Bronchial epithelial cell (primary cell): Measurements from ENCODE around the gene BAG3. TPM values are rescaled to one million over a fixed set of nuclear protein-coding genes. Genes with fewer than 3 reads are reported as not detected.

Source experiments
- DNase-seq: peaks from one replicate; pipeline ENCODE4 v3.0.0-alpha.2; 2010; ENCODE audit warnings: low read depth
- FAIRE-seq: peaks from 2 replicates; lab custom pipeline; 2011; peaks lifted over from hg19 to GRCh38; lab: Jason Lieb, UNC
- H3K27me3 ChIP-seq: 2 replicates; pipeline ENCODE4 v1.5.1; 2011; ENCODE audit warnings: low read length; ENCODE audit not compliant: control insufficient read depth, insufficient read depth
- H3K36me3 ChIP-seq: 2 replicates; pipeline ENCODE4 v1.5.1; 2011; ENCODE audit warnings: low read length; ENCODE audit not compliant: control insufficient read depth, insufficient read depth
- H3K4me3 ChIP-seq: 2 replicates; pipeline ENCODE4 v1.5.1; 2011; ENCODE audit warnings: mild to moderate bottlenecking, low read depth, low read length, control low read depth
- CTCF ChIP-seq: IDR thresholded peaks from 2 replicates; pipeline ENCODE4 v1.5.1; 2011; ENCODE audit warnings: mild to moderate bottlenecking, moderate library complexity, low read length, control low read depth, inconsistent platforms; ENCODE audit not compliant: insufficient read depth, severe bottlenecking
- total RNA-seq: library from RNA; depleted of rRNA; stranded (reverse); fragments of >200 nt; gene quantifications from 2 replicates; pipeline ENCODE4 v1.2.1, GENCODE V29; 2014

BAG3 gene
- total RNA-seq, 1 donor from 2014 or later = 7.1 TPM

GRCh38 chr10:119634219-119634544, 17.0 kb upstream of the BAG3 start:
- H3K4me3 ChIP-seq = no peak overlapping the region
- DNase-seq (no peak), FAIRE-seq (no peak)
- H3K27me3 ChIP-seq = no peaks in the 10 kb centered on the region
- no peak for TF ChIP-seq CTCF
- no peaks in the 10 kb centered on the region for H3K36me3 ChIP-seq

- FAIRE-seq (no peak), DNase-seq (no peak)
- Histone ChIP-seq H3K27me3 (no peaks in the 10 kb centered on the region), H3K4me3 (no peak overlapping the region), H3K36me3 (no peaks in the 10 kb centered on the region)
- no peak for TF ChIP-seq CTCF
Observed at GRCh38 chr10:119637631-119638030, 13.5 kb upstream of the BAG3 start.

- FAIRE-seq = no peak
- TF ChIP-seq CTCF = no peak
- no peak for DNase-seq
Observed at GRCh38 chr10:119638982-119639381, 12.2 kb upstream of the BAG3 start.

GRCh38 chr10:119640384-119640783, 10.8 kb upstream of the BAG3 start:
- DNase-seq = no peak
- no peaks in the 10 kb centered on the region for H3K36me3 ChIP-seq

More at GRCh38 chr10:119638982-119639381, 12.2 kb upstream of the BAG3 start:
- Histone ChIP-seq H3K4me3 (no peak overlapping the region), H3K27me3 (no peaks in the 10 kb centered on the region), H3K36me3 (no peaks in the 10 kb centered on the region)

GRCh38 chr10:119640875-119641526, 10.2 kb upstream of the BAG3 start:
- TF ChIP-seq CTCF = no peak
- DNase-seq = no peak
- FAIRE-seq = no peak
- no peaks in the 10 kb centered on the region for H3K27me3 ChIP-seq
- H3K36me3 ChIP-seq = no peaks in the 10 kb centered on the region
- H3K4me3 ChIP-seq = no peak overlapping the region

More at GRCh38 chr10:119640384-119640783, 10.8 kb upstream of the BAG3 start:
- H3K4me3 ChIP-seq = no peak overlapping the region
- no peak for FAIRE-seq
- H3K27me3 ChIP-seq = no peaks in the 10 kb centered on the region
- no peak for TF ChIP-seq CTCF
